Measurements from ENCODE around the gene PRKCG.
"Not testable (repeated sequence)": the region's sequence is repeated elsewhere in the genome, so short reads cannot be mapped to it uniquely, and the experiment has no call there.

The PRKCG gene

DNA sequence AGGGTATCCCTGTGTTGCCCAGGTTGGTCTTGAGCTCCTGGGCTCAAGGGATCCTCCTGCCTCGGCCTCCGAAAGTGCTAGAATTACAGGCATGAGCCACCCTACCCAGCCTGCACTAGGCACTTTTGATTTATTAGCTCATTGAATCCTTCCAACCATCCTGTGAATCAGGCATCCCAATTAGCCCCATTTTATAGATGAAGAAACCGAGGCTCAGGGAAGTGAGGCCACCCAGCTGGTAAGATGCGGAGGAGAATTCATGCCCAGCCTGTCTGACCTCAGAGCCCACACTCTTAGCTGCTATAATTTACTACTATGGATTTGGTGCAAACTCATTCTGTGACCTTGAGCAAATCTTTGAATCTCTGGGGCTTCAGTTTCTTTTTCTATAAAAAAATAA is 62.9 kb downstream of the PRKCG start:
- DNase-seq: no peak

DNA sequence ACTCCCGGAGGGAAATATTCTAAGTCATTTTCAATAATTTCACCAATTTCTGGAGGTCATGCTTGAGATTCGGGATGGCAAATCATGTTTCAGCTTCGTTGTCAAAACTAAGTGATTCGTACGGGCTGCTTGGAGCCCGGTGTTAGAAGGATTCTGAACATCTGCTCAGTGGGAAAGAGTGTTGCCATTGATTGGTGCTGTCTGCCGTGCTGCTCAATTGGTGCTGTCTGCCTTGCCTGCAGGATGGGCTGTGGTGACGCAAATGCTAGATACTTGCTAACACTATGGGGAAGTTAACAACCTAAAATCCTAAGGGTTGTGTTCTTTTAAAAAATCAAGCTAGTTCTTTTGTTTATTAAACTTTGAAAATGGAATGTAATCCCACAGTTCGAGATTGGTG is 63.4 kb downstream of the PRKCG start:
- DNase-seq: no peak

DNA sequence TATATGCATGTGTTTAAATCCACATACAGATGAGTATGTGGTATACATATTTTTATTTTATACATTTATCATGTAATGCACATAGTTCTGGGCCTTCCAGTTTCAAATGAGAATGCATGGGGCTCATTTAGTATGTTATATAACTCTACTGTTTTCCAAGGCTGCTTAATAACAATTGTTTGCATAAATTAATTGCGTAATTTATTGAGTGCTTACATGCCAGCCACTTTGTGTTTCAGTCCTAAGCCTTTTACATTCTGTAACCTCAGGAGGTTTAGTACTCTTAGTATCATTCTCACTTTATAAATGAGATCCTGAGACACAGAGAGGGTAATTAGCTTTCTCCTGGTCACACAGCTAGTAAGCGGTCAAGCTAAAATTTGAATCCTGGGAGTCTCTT is 64.0 kb downstream of the PRKCG start:
- no peak for DNase-seq

DNA sequence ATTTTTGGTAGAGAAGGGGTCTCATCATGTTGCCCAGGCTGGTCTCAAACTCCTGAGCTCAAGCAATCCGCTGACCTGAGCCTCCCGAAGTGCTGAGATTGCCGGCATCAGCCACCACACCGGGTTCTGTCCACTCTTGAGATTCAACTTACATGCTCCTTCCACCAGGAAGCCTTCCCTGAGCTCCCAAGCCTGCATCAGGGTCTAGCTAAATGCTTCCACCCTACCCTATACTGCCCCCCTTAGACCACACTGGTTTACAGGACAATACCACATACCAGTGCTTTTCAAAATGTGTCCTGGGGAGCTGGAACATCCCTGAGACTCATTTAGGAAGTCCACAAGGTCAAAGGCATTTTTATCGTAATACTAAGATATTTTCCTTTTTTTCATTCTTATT is 65.6 kb downstream of the PRKCG start:
- DNase-seq: no peak

DNA sequence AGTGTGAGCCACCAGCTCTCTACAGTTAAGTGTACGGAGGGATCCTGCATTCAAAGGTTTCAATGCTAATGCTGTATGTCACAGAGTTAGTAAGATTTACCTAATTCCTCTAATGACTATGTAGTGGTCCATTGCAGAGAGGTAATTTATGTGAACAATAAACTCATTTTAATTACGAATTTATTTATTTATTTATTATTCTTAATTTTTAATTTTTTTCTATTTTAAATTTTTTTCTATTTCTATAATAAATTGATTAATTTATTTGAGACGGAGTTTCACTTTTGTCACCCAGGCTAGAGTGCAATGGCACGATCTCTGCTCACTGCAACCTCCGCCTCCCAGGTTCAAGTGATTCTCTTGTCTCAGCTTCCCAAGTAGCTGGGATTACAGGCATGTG is 66.6 kb downstream of the PRKCG start:
- not testable (repeated sequence) for DNase-seq

DNA sequence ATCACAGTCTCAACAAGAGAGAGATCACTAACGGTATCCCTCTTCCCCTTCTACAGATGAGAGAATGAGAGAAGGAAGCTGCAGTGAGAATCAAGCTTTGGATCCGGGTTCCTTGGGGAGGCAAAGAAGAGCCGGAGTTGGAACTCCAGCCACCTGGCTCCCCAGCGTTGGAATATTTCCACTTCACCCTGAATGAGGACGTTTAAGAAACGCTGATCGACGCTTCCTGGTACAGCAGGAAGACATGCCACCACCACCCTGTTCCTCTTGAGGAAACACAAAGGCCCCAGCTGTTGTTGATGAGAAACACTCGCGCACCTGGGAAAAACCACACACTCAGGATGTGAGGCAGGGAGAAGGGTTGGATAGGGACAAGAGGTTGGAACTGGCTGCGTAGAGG is 69.4 kb downstream of the PRKCG start:
- DNase-seq: no peak

DNA sequence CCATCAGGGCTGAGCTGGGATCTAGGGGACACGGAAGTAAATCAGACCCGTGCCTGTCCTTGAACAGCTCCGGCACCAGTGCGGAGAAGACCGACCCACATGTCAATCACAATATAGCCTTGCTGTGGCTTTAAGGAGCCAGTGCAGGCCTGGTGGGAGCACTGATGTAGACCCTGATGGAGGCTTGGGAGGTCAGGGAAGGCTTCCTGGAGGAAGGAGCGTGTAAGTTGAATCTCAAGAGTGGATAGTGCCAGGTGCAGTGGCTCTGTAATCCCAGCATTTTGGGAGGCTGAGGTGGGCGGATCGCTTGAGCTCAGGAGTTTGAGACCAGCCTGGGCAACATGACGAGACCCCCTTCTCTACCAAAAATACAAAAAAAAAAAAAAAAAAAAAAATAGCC is 70.0 kb downstream of the PRKCG start:
- no peak for DNase-seq

DNA sequence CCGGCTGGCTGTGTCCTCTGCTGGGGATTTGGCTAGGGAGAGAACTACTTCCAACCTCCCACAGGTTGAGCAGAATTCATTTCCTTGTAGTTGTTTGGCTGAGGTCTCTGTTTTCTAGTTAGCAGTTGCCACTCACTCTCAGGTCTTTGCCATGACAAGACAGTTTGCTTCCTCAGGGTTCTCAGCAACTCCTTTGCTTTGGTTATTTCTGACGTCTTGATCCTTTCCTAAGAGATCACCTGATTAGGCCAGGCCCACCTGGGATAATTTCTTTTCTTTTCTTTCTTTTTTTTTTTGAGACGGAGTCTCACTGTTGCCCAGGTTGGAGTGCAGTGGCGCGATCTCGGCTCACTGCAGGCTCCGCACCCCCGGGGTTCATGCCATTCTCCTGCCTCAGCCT is 71.4 kb downstream of the PRKCG start:
- no peak for DNase-seq
